ENCODE measurements around the gene ZCCHC7. TPM values are rescaled to one million over a fixed set of nuclear protein-coding genes. Genes with fewer than 3 reads are reported as not detected.

The ZCCHC7 gene
- total and polyA plus RNA-seq, 2 of the 8 experiments (the other 6 are each of a cell fraction or from before 2014, with no cell fraction given): 12.2 to 27.5 TPM

- no peak overlapping the region for H3K56ac ChIP-seq (replicated peaks; ENCODE audit: insufficient read length, low read depth, low read length)
- H3K36me3 ChIP-seq (ENCODE audit: control insufficient read depth in 2 of 4, insufficient read depth in 4 of 4, low read length in 3 of 4): no peaks in the 10 kb centered on the region
- H3K27me3 ChIP-seq (replicated peaks in 1 of 4; ENCODE audit: control insufficient read depth in 3 of 4, extremely low read depth in 1 of 4, insufficient read depth in 3 of 4, low read length in 3 of 4): no peaks in the 10 kb centered on the region
- H3K9ac ChIP-seq (replicated peaks in 1 of 4; ENCODE audit: extremely low read depth in 1 of 4, low read depth in 3 of 4, low read length in 3 of 4): no peak overlapping the region
- H4K8ac ChIP-seq (ENCODE audit: extremely low read depth, insufficient read depth, low read length): no peak overlapping the region
- 87% methylated on average over 2 of the region's 2 CpGs; no CpG with 5 or more reads in 1 of the 2 experiments for WGBS, 2 experiments (ENCODE audit: extremely low coverage in 1 of 2, insufficient coverage in 1 of 2, insufficient read length in 1 of 2, insufficient replicate concordance in 2 of 2, low coverage in 1 of 2, low lambda C conversion rate in 2 of 2, missing lambda C conversion rate in 1 of 2)
- no peak overlapping the region for H2BK20ac ChIP-seq (ENCODE audit: low read length)
- H2AFZ ChIP-seq (ENCODE audit: low read length): no peak overlapping the region
- peaks cover 0 to 19% (median 6%) of the 10 kb centered on the region in 4 experiments; a peak in 5 of 7 replicates for H3K4me1 ChIP-seq (replicated peaks in 1 of 4; ENCODE audit: control insufficient read depth in 3 of 4, insufficient read depth in 4 of 4, low read length in 3 of 4)
- H3K23ac ChIP-seq (ENCODE audit: insufficient read length): no peak overlapping the region
- TF ChIP-seq KDM1A (IDR thresholded peaks at IDR 0.05; ENCODE audit: borderline replicate concordance, low read length) (no peak), USF2 (IDR thresholded peaks at IDR 0.05; ENCODE audit: low read length) (no peak)
- FAIRE-seq: no peak
- H3K23me2 ChIP-seq (ENCODE audit: low read depth, low read length): no peaks in the 10 kb centered on the region; the same call in 1 of the 2 replicates
- no peak overlapping the region for H3K4me2 ChIP-seq (ENCODE audit: insufficient read depth in 1 of 2, low read depth in 2 of 2, low read length in 2 of 2)
- no peak for DNase-seq (ENCODE audit: low read depth in 1 of 2, low spot score in 2 of 2)
- peaks cover 1 to 3% of the 10 kb centered on the region in 2 experiments for H4K20me1 ChIP-seq (replicated peaks in 1 of 2; ENCODE audit: control insufficient read depth in 1 of 2, insufficient read depth in 2 of 2, low read length in 2 of 2)
- no peak overlapping the region for H3K14ac ChIP-seq (ENCODE audit: insufficient read length)
- no peak overlapping the region for H2BK120ac ChIP-seq (replicated peaks; ENCODE audit: low read depth, low read length)
- H2AK5ac ChIP-seq (ENCODE audit: low read depth, low read length): no peak overlapping the region
- H2BK12ac ChIP-seq (ENCODE audit: low read depth, low read length): no peak overlapping the region
- H4K91ac ChIP-seq (replicated peaks; ENCODE audit: insufficient read length, low read length): no peak overlapping the region
- H2BK15ac ChIP-seq (ENCODE audit: low read length): no peak overlapping the region
- no peaks in the 10 kb centered on the region for H3K9me3 ChIP-seq (ENCODE audit: insufficient read depth in 2 of 2, low read depth in 1 of 2, low read length in 1 of 2)
- H3K79me1 ChIP-seq (ENCODE audit: low read depth, low read length): no peaks in the 10 kb centered on the region
- no peak overlapping the region for H3K4ac ChIP-seq (replicated peaks; ENCODE audit: insufficient read length, low read depth, low read length)
- CTCF ChIA-PET (ENCODE audit: partially characterized antibody): interaction anchor here (1.4 kb wide), 1 partner anchor 13 kb away, joined by 4 read pairs; no protein-coding TSS in a partner anchor
- no peak overlapping the region for H3K27ac ChIP-seq (ENCODE audit: low read depth, low read length)
- no peak overlapping the region for H2BK5ac ChIP-seq (ENCODE audit: low read depth, low read length)
- no peak overlapping the region for H4K5ac ChIP-seq (ENCODE audit: insufficient read length, low read depth, low read length)
- POLR2A ChIA-PET (ENCODE audit: partially characterized antibody): no interaction called here
- H3K79me2 ChIP-seq (ENCODE audit: control insufficient read depth in 1 of 2, insufficient read depth in 2 of 2, low read length in 2 of 2): no peaks in the 10 kb centered on the region
- H3K18ac ChIP-seq (ENCODE audit: extremely low read depth, low read length): no peak overlapping the region
- no peak overlapping the region for H3K4me3 ChIP-seq (ENCODE audit: extremely low read depth in 1 of 4, insufficient read depth in 2 of 4, low read depth in 3 of 4, low read length in 4 of 4)
Measured at GRCh38 chr9:37342493-37342892, 222.1 kb downstream of the ZCCHC7 start.
